ENCODE results near the gene USP32.

Gene USP32

GRCh38 chr17:60321336-60322055 lies 70.4 kb downstream of the USP32 start:
- TF ChIP-seq ISL1 (CRISPR knock-in tag; IDR thresholded peaks at IDR 0.05): no peak
- no peak for TF ChIP-seq PATZ1 (CRISPR knock-in tag; IDR thresholded peaks at IDR 0.05; ENCODE audit: borderline replicate concordance)
- ATAC-seq: no peak

GRCh38 chr17:60318830-60319229 lies 73.1 kb downstream of the USP32 start:
- no peak for ATAC-seq
- TF ChIP-seq ZNF70 (CRISPR knock-in tag; IDR thresholded peaks at IDR 0.05) (no peak), SNAI2 (CRISPR knock-in tag; IDR thresholded peaks at IDR 0.05) (no peak), ZNF565 (CRISPR knock-in tag; conservative IDR thresholded peaks at IDR 0.05; ENCODE audit: low read depth) (no peak), ZNF8 (CRISPR knock-in tag; IDR thresholded peaks at IDR 0.05) (no peak), ZFP30 (CRISPR knock-in tag; IDR thresholded peaks at IDR 0.05) (no peak), CREB5 (CRISPR knock-in tag; IDR thresholded peaks at IDR 0.05; ENCODE audit: low read depth) (no peak), TOX (CRISPR knock-in tag; IDR thresholded peaks at IDR 0.05; ENCODE audit: borderline replicate concordance) (no peak), CSRNP3 (CRISPR knock-in tag; IDR thresholded peaks at IDR 0.05) (no peak), GLIS3 (CRISPR knock-in tag; IDR thresholded peaks at IDR 0.05) (no peak), OSR1 (CRISPR knock-in tag; IDR thresholded peaks at IDR 0.05) (no peak), TCF4 (CRISPR knock-in tag; IDR thresholded peaks at IDR 0.05; ENCODE audit: borderline replicate concordance) (no peak), ZC3H10 (CRISPR knock-in tag; IDR thresholded peaks at IDR 0.05) (no peak), ARNTL (CRISPR knock-in tag; IDR thresholded peaks at IDR 0.05; ENCODE audit: borderline replicate concordance, low read depth) (no peak), BACH2 (CRISPR knock-in tag; IDR thresholded peaks at IDR 0.05; ENCODE audit: borderline replicate concordance) (no peak), PPARA (CRISPR knock-in tag; IDR thresholded peaks at IDR 0.05; ENCODE audit: borderline replicate concordance) (no peak), ESRRG (CRISPR knock-in tag; IDR thresholded peaks at IDR 0.05) (no peak), TSHZ2 (CRISPR knock-in tag; IDR thresholded peaks at IDR 0.05) (no peak)

GRCh38 chr17:60318326-60318725 lies 73.6 kb downstream of the USP32 start:
- no peak for ATAC-seq
- TF ChIP-seq OSR1 (CRISPR knock-in tag; IDR thresholded peaks at IDR 0.05) (no peak), TSHZ2 (CRISPR knock-in tag; IDR thresholded peaks at IDR 0.05) (no peak), ZC3H10 (CRISPR knock-in tag; IDR thresholded peaks at IDR 0.05) (no peak), CREB5 (CRISPR knock-in tag; IDR thresholded peaks at IDR 0.05; ENCODE audit: low read depth) (no peak), BACH2 (CRISPR knock-in tag; IDR thresholded peaks at IDR 0.05; ENCODE audit: borderline replicate concordance) (no peak), TCF4 (CRISPR knock-in tag; IDR thresholded peaks at IDR 0.05; ENCODE audit: borderline replicate concordance) (no peak), PPARA (CRISPR knock-in tag; IDR thresholded peaks at IDR 0.05; ENCODE audit: borderline replicate concordance) (no peak), POU6F1 (CRISPR knock-in tag; IDR thresholded peaks at IDR 0.05; ENCODE audit: borderline replicate concordance, low read depth) (no peak), CSRNP3 (CRISPR knock-in tag; IDR thresholded peaks at IDR 0.05) (no peak), ZFP30 (CRISPR knock-in tag; IDR thresholded peaks at IDR 0.05) (no peak), ISL1 (CRISPR knock-in tag; IDR thresholded peaks at IDR 0.05) (no peak), ZNF70 (CRISPR knock-in tag; IDR thresholded peaks at IDR 0.05) (no peak), ZNF565 (CRISPR knock-in tag; conservative IDR thresholded peaks at IDR 0.05; ENCODE audit: low read depth) (no peak), TOX (CRISPR knock-in tag; IDR thresholded peaks at IDR 0.05; ENCODE audit: borderline replicate concordance) (no peak)
